Eye (tissue), 1 donor: ENCODE data around the gene SUMO4.

Experiments
- DNase-seq: peaks from one replicate; pipeline ENCODE4 v3.0.0-alpha.2; 2015

SUMO4 gene

GRCh38 chr6:149392093-149392492 lies 8.0 kb upstream of the SUMO4 start:
- DNase-seq, result no peak

GRCh38 chr6:149392535-149392934 lies 7.5 kb upstream of the SUMO4 start:
- no peak for DNase-seq

- DNase-seq, result no peak
Observed at GRCh38 chr6:149393002-149393679, 6.9 kb upstream of the SUMO4 start.

- DNase-seq, result no peak
Observed at GRCh38 chr6:149395185-149395584, 4.9 kb upstream of the SUMO4 start.

- no peak for DNase-seq
Observed at GRCh38 chr6:149397384-149397783, 2.7 kb upstream of the SUMO4 start.

- no peak for DNase-seq
Observed at GRCh38 chr6:149403534-149403933, 3.5 kb downstream of the SUMO4 start.

GRCh38 chr6:149405823-149406765 lies 6.0 kb downstream of the SUMO4 start:
- no peak for DNase-seq

GRCh38 chr6:149409617-149410016 lies 9.6 kb downstream of the SUMO4 start:
- no peak for DNase-seq

GRCh38 chr6:149410557-149410956 lies 10.5 kb downstream of the SUMO4 start:
- no peak for DNase-seq

GRCh38 chr6:149414009-149414408 lies 13.9 kb downstream of the SUMO4 start:
- DNase-seq, result no peak

- no peak for DNase-seq
Observed at GRCh38 chr6:149414821-149415220, 14.8 kb downstream of the SUMO4 start.

GRCh38 chr6:149419696-149420404 lies 19.8 kb downstream of the SUMO4 start:
- no peak for DNase-seq

GRCh38 chr6:149421132-149421531 lies 21.1 kb downstream of the SUMO4 start:
- DNase-seq, result no peak

- DNase-seq, result no peak
Observed at GRCh38 chr6:149422581-149422980, 22.5 kb downstream of the SUMO4 start.

GRCh38 chr6:149423964-149424440 lies 23.9 kb downstream of the SUMO4 start:
- no peak for DNase-seq

- no peak for DNase-seq
Observed at GRCh38 chr6:149425224-149425623, 25.2 kb downstream of the SUMO4 start.

GRCh38 chr6:149425754-149426153 lies 25.7 kb downstream of the SUMO4 start:
- no peak for DNase-seq

GRCh38 chr6:149428606-149429005 lies 28.5 kb downstream of the SUMO4 start:
- no peak for DNase-seq

- DNase-seq, result no peak
Observed at GRCh38 chr6:149429427-149430360, 29.6 kb downstream of the SUMO4 start.

GRCh38 chr6:149431905-149432775 lies 32.1 kb downstream of the SUMO4 start:
- DNase-seq, result peak; percentile 97

GRCh38 chr6:149433405-149433804 lies 33.3 kb downstream of the SUMO4 start:
- no peak for DNase-seq
